Measurements from ENCODE around the gene TAOK3. TPM values are rescaled to one million over a fixed set of nuclear protein-coding genes. Genes with fewer than 3 reads are reported as not detected.
A peak's percentile ranks its signal among the peaks of the same experiment; 100 is the strongest.

The TAOK3 gene
- polyA plus RNA-seq, 1 experiment = 18.3 TPM

DNA sequence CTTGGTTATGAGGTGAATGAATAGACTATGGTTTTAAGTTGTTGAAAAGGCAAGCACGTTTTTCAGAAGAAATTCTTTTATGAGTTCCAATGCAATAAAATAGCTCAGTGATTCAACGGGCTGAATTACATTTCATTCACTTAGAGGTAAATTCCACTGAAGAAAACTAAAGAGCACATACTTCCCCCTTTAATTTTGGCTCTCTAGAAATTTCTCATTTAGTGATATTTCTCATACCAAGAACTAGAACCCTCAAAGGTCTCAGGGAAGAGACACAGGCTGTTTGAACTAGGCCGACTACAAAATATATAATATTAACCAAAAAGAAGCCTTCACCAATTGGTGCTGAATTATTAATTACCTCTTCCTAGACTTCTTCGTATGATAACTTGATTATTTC, 68.6 kb downstream of the TAOK3 start:
- Histone ChIP-seq H3K27me3 (ENCODE audit: control insufficient read depth, insufficient read depth, low read length) (no peaks in the 10 kb centered on the region), H3K36me3 (ENCODE audit: control insufficient read depth, insufficient read depth, low read length) (no peaks in the 10 kb centered on the region), H3K4me3 (ENCODE audit: low read depth, low read length) (no peak overlapping the region)
- CTCF ChIA-PET = interaction anchor here (1.0 kb wide), 1 partner anchor 30 kb away, joined by 3 read pairs; no protein-coding TSS in a partner anchor
- POLR2A ChIA-PET = no interaction called here
- no peak for DNase-seq (ENCODE audit: low read depth)
- TF ChIP-seq, protein P1, sequence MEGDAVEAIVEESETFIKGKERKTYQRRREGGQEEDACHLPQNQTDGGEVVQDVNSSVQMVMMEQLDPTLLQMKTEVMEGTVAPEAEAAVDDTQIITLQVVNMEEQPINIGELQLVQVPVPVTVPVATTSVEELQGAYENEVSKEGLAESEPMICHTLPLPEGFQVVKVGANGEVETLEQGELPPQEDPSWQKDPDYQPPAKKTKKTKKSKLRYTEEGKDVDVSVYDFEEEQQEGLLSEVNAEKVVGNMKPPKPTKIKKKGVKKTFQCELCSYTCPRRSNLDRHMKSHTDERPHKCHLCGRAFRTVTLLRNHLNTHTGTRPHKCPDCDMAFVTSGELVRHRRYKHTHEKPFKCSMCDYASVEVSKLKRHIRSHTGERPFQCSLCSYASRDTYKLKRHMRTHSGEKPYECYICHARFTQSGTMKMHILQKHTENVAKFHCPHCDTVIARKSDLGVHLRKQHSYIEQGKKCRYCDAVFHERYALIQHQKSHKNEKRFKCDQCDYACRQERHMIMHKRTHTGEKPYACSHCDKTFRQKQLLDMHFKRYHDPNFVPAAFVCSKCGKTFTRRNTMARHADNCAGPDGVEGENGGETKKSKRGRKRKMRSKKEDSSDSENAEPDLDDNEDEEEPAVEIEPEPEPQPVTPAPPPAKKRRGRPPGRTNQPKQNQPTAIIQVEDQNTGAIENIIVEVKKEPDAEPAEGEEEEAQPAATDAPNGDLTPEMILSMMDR (IDR thresholded peaks at IDR 0.05; ENCODE audit: insufficient read depth, low read depth, low read length) = no peak

DNA sequence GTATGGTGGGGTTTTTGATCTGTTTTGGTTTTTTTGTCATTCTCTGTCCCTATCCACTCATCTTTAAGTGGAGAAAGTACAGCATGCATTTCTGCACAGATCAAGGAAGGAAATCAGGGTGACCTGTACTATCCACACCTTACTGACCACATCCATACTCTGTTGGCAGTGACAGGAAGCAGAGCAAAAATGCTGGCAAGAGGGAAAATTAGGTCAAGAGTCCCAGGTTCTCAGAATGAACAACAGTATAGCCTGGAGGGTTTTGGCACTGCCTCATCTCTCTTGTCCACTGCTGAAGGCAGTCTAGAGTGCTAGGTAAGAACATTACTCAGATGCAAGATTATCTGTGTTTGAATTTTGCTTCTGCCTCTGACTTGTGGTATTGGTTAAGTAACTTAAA, 70.7 kb downstream of the TAOK3 start:
- POLR2A ChIA-PET = no interaction called here
- DNase-seq (ENCODE audit: low read depth) = no peak
- CTCF ChIA-PET = no interaction called here

GRCh38 chr12:118299791-118300460, 72.8 kb downstream of the TAOK3 start:
- ChIA-PET CTCF (interaction anchor here (0.7 to 2.8 kb wide), 4 partner anchors 33 to 119 kb away, joined by 3 to 16 read pairs (median 3); partner anchors contain the start of gene SUDS3), POLR2A (no interaction called here)
- DNase-seq (ENCODE audit: low read depth) = no peak
- Histone ChIP-seq H3K36me3 (ENCODE audit: control insufficient read depth, insufficient read depth, low read length) (no peaks in the 10 kb centered on the region), H3K27me3 (ENCODE audit: control insufficient read depth, insufficient read depth, low read length) (no peaks in the 10 kb centered on the region), H3K4me3 (ENCODE audit: low read depth, low read length) (no peak overlapping the region)
- TF ChIP-seq, protein P1 (IDR thresholded peaks at IDR 0.05; ENCODE audit: insufficient read depth, low read depth, low read length) = 0 out of 2 replicates have a peak, but pooled peaks have one; percentile 2

More for the DNA sequence above, 70.7 kb downstream of the TAOK3 start:
- no peaks in the 10 kb centered on the region for H3K36me3 ChIP-seq (ENCODE audit: control insufficient read depth, insufficient read depth, low read length)
- H3K27me3 ChIP-seq (ENCODE audit: control insufficient read depth, insufficient read depth, low read length) = no peaks in the 10 kb centered on the region
- TF ChIP-seq, protein P1 (IDR thresholded peaks at IDR 0.05; ENCODE audit: insufficient read depth, low read depth, low read length) = no peak
- H3K4me3 ChIP-seq (ENCODE audit: low read depth, low read length) = no peak overlapping the region

DNA sequence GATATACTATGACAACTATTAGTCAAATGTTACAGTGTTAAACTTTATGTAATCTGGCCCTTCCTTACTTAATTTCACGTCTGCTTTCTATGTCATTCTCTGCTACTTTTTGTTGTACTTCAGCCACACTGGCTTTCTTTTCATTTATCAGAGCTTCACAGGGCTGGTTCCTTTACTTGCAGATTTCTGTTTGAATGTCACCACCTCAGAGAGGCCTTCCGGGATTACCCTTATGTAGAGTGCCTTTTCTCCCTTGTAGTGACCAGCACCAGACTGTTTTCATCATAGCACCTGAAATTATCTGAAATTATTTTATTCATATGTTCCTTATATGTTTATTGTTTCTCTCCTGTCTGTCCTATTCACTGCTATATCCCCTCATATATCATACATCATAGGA, 75.4 kb downstream of the TAOK3 start:
- no peak overlapping the region for H3K4me3 ChIP-seq (ENCODE audit: low read depth, low read length)
- no peaks in the 10 kb centered on the region for H3K36me3 ChIP-seq (ENCODE audit: control insufficient read depth, insufficient read depth, low read length)
- no peak for DNase-seq (ENCODE audit: low read depth)
- POLR2A ChIA-PET = no interaction called here
- TF ChIP-seq, protein P1 (IDR thresholded peaks at IDR 0.05; ENCODE audit: insufficient read depth, low read depth, low read length) = no peak
- CTCF ChIA-PET = no interaction called here
- H3K27me3 ChIP-seq (ENCODE audit: control insufficient read depth, insufficient read depth, low read length) = no peaks in the 10 kb centered on the region

DNA sequence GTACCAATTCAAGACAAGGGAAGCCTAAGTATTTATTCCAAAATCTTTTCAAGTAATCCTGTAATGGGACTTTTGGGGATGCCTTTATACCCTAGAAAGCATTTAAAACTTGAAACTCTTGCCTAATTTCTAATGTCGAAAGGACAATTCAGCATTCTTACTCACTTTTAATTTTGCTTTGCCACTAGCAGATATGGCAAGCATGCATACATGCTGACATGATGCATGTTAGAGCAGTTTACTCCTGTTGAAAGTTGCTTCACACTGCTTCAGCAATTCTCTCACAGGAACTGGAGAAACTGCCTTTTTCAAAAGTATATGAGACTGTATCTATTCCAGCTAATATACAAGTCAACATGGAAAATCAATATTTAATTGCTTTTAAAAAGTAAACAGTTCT, 79.9 kb downstream of the TAOK3 start:
- ChIA-PET POLR2A (no interaction called here), CTCF (interaction anchor here (0.6 kb wide), 1 partner anchor 31 kb away, joined by 3 read pairs; no protein-coding TSS in a partner anchor)
- DNase-seq (ENCODE audit: low read depth) = no peak
- Histone ChIP-seq H3K27me3 (ENCODE audit: control insufficient read depth, insufficient read depth, low read length) (no peaks in the 10 kb centered on the region), H3K36me3 (ENCODE audit: control insufficient read depth, insufficient read depth, low read length) (no peaks in the 10 kb centered on the region), H3K4me3 (ENCODE audit: low read depth, low read length) (no peak overlapping the region)
- TF ChIP-seq, protein P1 (IDR thresholded peaks at IDR 0.05; ENCODE audit: insufficient read depth, low read depth, low read length) = no peak

Data from BJ (cell line).